HepG2 (cell line): ENCODE measurements around the gene MASTL. TPM values are rescaled to one million over a fixed set of nuclear protein-coding genes. Genes with fewer than 3 reads are reported as not detected.

Experiments
- ATAC-seq: fragments of 200-7000 bp; cut with Tn5 transposase; 3 replicates; pipeline ENCODE4 v1.9.1; 2020; ENCODE audit warnings: mild to moderate bottlenecking, moderate library complexity
- BruUV-seq: library from RNA; stranded (reverse); fragments of 400-500 nt; replicated peaks from 2 replicates; lab custom pipeline; 2021; lab: Mats Ljungman, UMichigan
- CTCF ChIA-PET: fragments of 300-600 bp; formaldehyde crosslinking; extraction: SDS; loops from one replicate; lab custom pipeline; 2021; ENCODE audit warnings: low total read pairs, inconsistent platforms, low intra/inter-chr PET ratio; lab: Yijun Ruan, JAX
- POLR2A ChIA-PET: fragments of 350-600 bp; sonication (Branson Sonifier 250); formaldehyde crosslinking; loops from one replicate; lab custom pipeline; 2020; ENCODE audit warnings: antibody characterized with exemption, inconsistent platforms; lab: Yijun Ruan, JAX
- DNase-seq: peaks from one replicate; pipeline ENCODE4 v3.0.0-alpha.2; 2015; ENCODE audit warnings: low spot score
- FAIRE-seq: peaks from 3 replicates; lab custom pipeline; 2011; peaks lifted over from hg19 to GRCh38; lab: Jason Lieb, UNC
- H2AFZ ChIP-seq: one replicate; pipeline ENCODE4 v1.6.1; 2011; ENCODE audit warnings: low read length, inconsistent platforms
- H3K27ac ChIP-seq: fragments of 300-600 bp; 3 replicates; pipeline ENCODE4 v1.8.0; 2011; ENCODE audit warnings: mixed run types, mild to moderate bottlenecking, mixed read lengths, low read length, inconsistent platforms; ENCODE audit not compliant: insufficient read depth; ENCODE audit errors: extremely low read length
- H3K27me3 ChIP-seq, 2 experiments: fragments of 200-600 bp in 1 of 2; 2 replicates in 1 of 2; 3 replicates in 1 of 2; pipeline versions ENCODE4 v1.6.0 to v1.8.0; 2011; ENCODE audit warnings: low read length in 2 of 2, mild to moderate bottlenecking in 2 of 2, moderate library complexity in 2 of 2, inconsistent platforms in 1 of 2; ENCODE audit not compliant: insufficient read depth in 2 of 2, control insufficient read depth in 1 of 2
- H3K36me3 ChIP-seq, 2 experiments: fragments of 200-600 bp in 1 of 2; replicated peaks in 1 of 2; 2 replicates in 1 of 2; 3 replicates in 1 of 2; pipeline versions ENCODE4 v1.5.1 to v1.8.0; 2011; ENCODE audit warnings: low read length in 2 of 2, inconsistent platforms in 1 of 2; ENCODE audit not compliant: insufficient read depth in 2 of 2, control insufficient read depth in 1 of 2
- H3K4me1 ChIP-seq: 2 replicates; pipeline ENCODE4 v1.5.1; 2012; ENCODE audit warnings: low read length, inconsistent platforms; ENCODE audit not compliant: insufficient read depth
- H3K4me2 ChIP-seq: 2 replicates; pipeline ENCODE4 v1.6.0; 2011; ENCODE audit warnings: low read depth, low read length, inconsistent platforms
- H3K4me3 ChIP-seq, 3 experiments: fragments of 200-600 bp in 1 of 3; sonication (generic), shearing (Covaris generic) in 1 of 3; replicated peaks in 1 of 3; 2 replicates each; pipeline ENCODE4 v1.5.1; 2011 to 2016; ENCODE audit warnings: low read length in 3 of 3, inconsistent platforms in 2 of 3, low read depth in 2 of 3, mild to moderate bottlenecking in 2 of 3, control low read depth in 1 of 3, mixed read lengths in 1 of 3; ENCODE audit not compliant: insufficient read depth in 1 of 3
- H3K79me2 ChIP-seq: one replicate; pipeline ENCODE4 v1.6.1; 2011; ENCODE audit warnings: low read length, inconsistent platforms; ENCODE audit not compliant: insufficient read depth
- H3K9ac ChIP-seq: 2 replicates; pipeline ENCODE4 v1.6.0; 2011; ENCODE audit warnings: mild to moderate bottlenecking, low read depth, low read length, inconsistent platforms; ENCODE audit not compliant: insufficient read depth
- H3K9me3 ChIP-seq: 2 replicates; pipeline ENCODE4 v1.5.1; 2012; ENCODE audit warnings: mild to moderate bottlenecking, low read length
- H4K20me1 ChIP-seq: 2 replicates; pipeline ENCODE4 v1.6.0; 2011; ENCODE audit warnings: inconsistent platforms, mild to moderate bottlenecking, low read length, moderate library complexity; ENCODE audit not compliant: insufficient read depth
- AKAP8 ChIP-seq: sonication (generic); formaldehyde crosslinking; IDR thresholded peaks from 2 replicates; pipeline ENCODE4 v1.5.1; 2020; ENCODE audit warnings: mild to moderate bottlenecking, missing genetic modification reagents
- ERF ChIP-seq: IDR thresholded peaks from 2 replicates; pipeline ENCODE4 v1.6.1; 2018; ENCODE audit warnings: missing biosample characterization, missing genetic modification reagents
- EZH2 ChIP-seq: conservative IDR thresholded peaks from 2 replicates; pipeline ENCODE4 v1.6.1; 2012; ENCODE audit warnings: mild to moderate bottlenecking, low read depth, low read length, moderate library complexity
- HMG20B ChIP-seq: conservative IDR thresholded peaks from 2 replicates; pipeline ENCODE4 v1.6.1; 2016; ENCODE audit warnings: missing genetic modification reagents, missing compliant biosample characterization
- RELA ChIP-seq: sonication (generic); formaldehyde crosslinking; IDR thresholded peaks from 2 replicates; pipeline ENCODE4 v1.4.0; 2020; ENCODE audit warnings: missing genetic modification reagents
- ZFAT ChIP-seq: sonication (generic); formaldehyde crosslinking; conservative IDR thresholded peaks from 2 replicates; pipeline ENCODE4 v1.8.1; 2023; ENCODE audit warnings: missing genetic modification reagents, inconsistent platforms
- ZNF17 ChIP-seq: sonication (generic); formaldehyde crosslinking; IDR thresholded peaks from 2 replicates; pipeline ENCODE4 v1.5.0; 2020; ENCODE audit warnings: mild to moderate bottlenecking, missing genetic modification reagents
- ZNF20 ChIP-seq: sonication (generic); formaldehyde crosslinking; IDR thresholded peaks from 2 replicates; pipeline ENCODE4 v1.4.0; 2020; ENCODE audit warnings: mild to moderate bottlenecking, moderate library complexity, missing genetic modification reagents
- ZNF264 ChIP-seq: sonication (generic); formaldehyde crosslinking; IDR thresholded peaks from 2 replicates; pipeline ENCODE4 v1.4.0; 2020; ENCODE audit warnings: missing genetic modification reagents
- ZNF510 ChIP-seq: sonication (generic); formaldehyde crosslinking; IDR thresholded peaks from 2 replicates; pipeline ENCODE4 v1.4.0; 2020; ENCODE audit warnings: low read depth, mild to moderate bottlenecking, missing genetic modification reagents
- ZNF709 ChIP-seq: sonication (generic); formaldehyde crosslinking; IDR thresholded peaks from 2 replicates; pipeline ENCODE4 v1.5.0; 2020; ENCODE audit warnings: mild to moderate bottlenecking, missing genetic modification reagents
- ZNF775 ChIP-seq: sonication (generic); formaldehyde crosslinking; IDR thresholded peaks from 2 replicates; pipeline ENCODE4 v1.4.0; 2020; ENCODE audit warnings: missing genetic modification reagents, mild to moderate bottlenecking, moderate library complexity, borderline replicate concordance
- WGBS: methylation state at CpG from one replicate; pipeline ENCODE4 v1.1.6; 2017; ENCODE audit warnings: low lambda C conversion rate; 5-methylcytosine and 5-hydroxymethylcytosine counted together
- in situ Hi-C: cut with HindIII; loops from 2 replicates; pipeline ENCODE4 v1.10.0; 2017; ENCODE audit warnings: low pct_unique_long_range_greater_than_20kb; ENCODE audit not compliant: extremely low pct_ligation_motif_present
- intact Hi-C: fragments of 100-400 bp; cut with micrococcal nuclease; formaldehyde crosslinking; loops from one replicate; pipeline ENCODE4 v1.10.0; 2022; ENCODE audit not compliant: unreplicated experiment
- polyA plus RNA-seq, 8 experiments: library from polyadenylated mRNA; depleted of rRNA in 3 of 8; stranded (reverse) in 7 of 8; unstranded in 1 of 8; fragments of >200 nt; fragmentation: Illumina TruSeq in 4 of 8; extraction: Trizol in 4 of 8; gene quantifications; 2 replicates each; pipeline versions ENCODE4 v1.2.1 to v1.2.3, GENCODE V29; 2011 to 2016; ENCODE audit warnings: low read depth in 4 of 8, missing spikeins in 1 of 8, mixed read lengths in 1 of 8; ENCODE audit not compliant: insufficient read depth in 1 of 8
- total RNA-seq, 5 experiments: library from RNA; depleted of rRNA; stranded (reverse); fragments of >200 nt; fragmentation: Illumina TruSeq; extraction: Trizol; gene quantifications; 2 replicates each; pipeline ENCODE4 v1.2.3, GENCODE V29; 2016; ENCODE audit warnings: low read depth in 1 of 5
- TF ChIP-seq, protein P1 (sequence below): sonication (generic); formaldehyde crosslinking; IDR thresholded peaks from 2 replicates; pipeline ENCODE4 v1.4.0; 2020; ENCODE audit warnings: mild to moderate bottlenecking, missing genetic modification reagents
- TF ChIP-seq, protein P2 (sequence below): sonication (generic); formaldehyde crosslinking; IDR thresholded peaks from 2 replicates; pipeline ENCODE4 v1.5.1; 2020; ENCODE audit warnings: missing genetic modification reagents, mild to moderate bottlenecking, borderline replicate concordance
- TF ChIP-seq, protein P3 (sequence below): IDR thresholded peaks from 2 replicates; pipeline ENCODE4 v1.4.0; 2020; ENCODE audit warnings: mild to moderate bottlenecking, missing genetic modification reagents
- TF ChIP-seq, protein P4 (sequence below): sonication (generic); formaldehyde crosslinking; IDR thresholded peaks from 2 replicates; pipeline ENCODE4 v1.5.1; 2020; ENCODE audit warnings: mild to moderate bottlenecking, missing genetic modification reagents

Gene MASTL
- total and polyA plus RNA-seq, 2 of the 13 experiments (the other 11 are each of a cell fraction or from before 2014, with no cell fraction given) = 6.0 to 18.0 TPM

DNA sequence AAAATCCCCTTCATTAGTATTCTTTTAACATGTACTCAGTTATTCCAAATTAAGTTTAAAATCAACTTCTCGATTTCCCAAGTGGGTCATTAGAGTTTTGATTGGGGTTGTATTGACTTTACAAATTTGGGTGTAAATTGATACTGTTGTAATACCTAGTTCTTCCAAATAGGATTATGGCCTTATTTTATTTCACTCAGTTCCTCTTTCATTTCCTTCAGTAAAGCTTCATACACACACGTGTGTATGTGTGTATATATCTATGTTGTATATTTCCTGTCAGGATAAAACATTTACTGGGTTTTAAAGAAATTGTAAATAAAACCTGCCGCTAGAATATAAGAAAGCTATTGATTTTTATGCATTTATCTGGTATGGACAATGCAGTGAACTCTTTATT lies 16.9 kb upstream of the MASTL start:
- Histone ChIP-seq H3K36me3 (peaks cover 2 to 48% of the 10 kb centered on the region in 2 experiments; a peak in 3 of 5 replicates), H3K27me3 (no peaks in the 10 kb centered on the region), H2AFZ (no peak overlapping the region), H3K4me3 (no peak overlapping the region), H3K4me2 (no peak overlapping the region), H3K4me1 (peaks cover 12% of the 10 kb centered on the region), H3K9ac (no peak overlapping the region), H3K9me3 (no peaks in the 10 kb centered on the region), H3K27ac (no peak overlapping the region), H3K79me2 (no peaks in the 10 kb centered on the region), H4K20me1 (no peaks in the 10 kb centered on the region; the same call in 1 of the 2 replicates)
- ATAC-seq (no peak), FAIRE-seq (no peak), DNase-seq (no peak)
- no TSS peak for BruUV-seq
- ChIA-PET POLR2A (interaction anchor here (1.6 kb wide), 1 partner anchor 38 kb away, joined by 5 read pairs; the partner anchor contains the start of gene ANKRD26), CTCF (no interaction called here)
- intact Hi-C loops (no loop called here), in situ Hi-C loops (no loop called here)
- TF ChIP-seq ZNF17 (no peak), ZNF264 (CRISPR knock-in tag) (no peak), AKAP8 (CRISPR knock-in tag) (no peak), HMG20B (CRISPR knock-in tag) (no peak), ZNF20 (CRISPR knock-in tag) (no peak), ERF (CRISPR knock-in tag) (no peak), ZNF709 (CRISPR knock-in tag) (no peak), ZNF510 (no peak), RELA (no peak), ZFAT (no peak), ZNF775 (CRISPR knock-in tag) (no peak), EZH2 (no peak)
- TF ChIP-seq, protein P1, sequence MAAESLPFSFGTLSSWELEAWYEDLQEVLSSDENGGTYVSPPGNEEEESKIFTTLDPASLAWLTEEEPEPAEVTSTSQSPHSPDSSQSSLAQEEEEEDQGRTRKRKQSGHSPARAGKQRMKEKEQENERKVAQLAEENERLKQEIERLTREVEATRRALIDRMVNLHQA = no peak
- TF ChIP-seq, protein P2, sequence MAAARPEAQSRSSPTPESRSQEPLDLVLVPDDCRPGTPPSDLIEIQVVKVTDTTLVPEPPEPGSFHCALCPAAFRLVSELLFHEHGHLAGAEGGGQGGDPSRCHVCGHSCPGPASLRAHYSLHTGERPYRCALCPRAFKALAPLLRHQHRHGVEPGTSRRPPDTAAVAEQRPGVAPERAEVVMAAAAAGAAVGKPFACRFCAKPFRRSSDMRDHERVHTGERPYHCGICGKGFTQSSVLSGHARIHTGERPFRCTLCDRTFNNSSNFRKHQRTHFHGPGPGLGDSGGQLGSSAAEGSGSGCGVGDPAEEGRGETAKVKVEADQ (CRISPR knock-in tag) = no peak
- TF ChIP-seq, protein P3, sequence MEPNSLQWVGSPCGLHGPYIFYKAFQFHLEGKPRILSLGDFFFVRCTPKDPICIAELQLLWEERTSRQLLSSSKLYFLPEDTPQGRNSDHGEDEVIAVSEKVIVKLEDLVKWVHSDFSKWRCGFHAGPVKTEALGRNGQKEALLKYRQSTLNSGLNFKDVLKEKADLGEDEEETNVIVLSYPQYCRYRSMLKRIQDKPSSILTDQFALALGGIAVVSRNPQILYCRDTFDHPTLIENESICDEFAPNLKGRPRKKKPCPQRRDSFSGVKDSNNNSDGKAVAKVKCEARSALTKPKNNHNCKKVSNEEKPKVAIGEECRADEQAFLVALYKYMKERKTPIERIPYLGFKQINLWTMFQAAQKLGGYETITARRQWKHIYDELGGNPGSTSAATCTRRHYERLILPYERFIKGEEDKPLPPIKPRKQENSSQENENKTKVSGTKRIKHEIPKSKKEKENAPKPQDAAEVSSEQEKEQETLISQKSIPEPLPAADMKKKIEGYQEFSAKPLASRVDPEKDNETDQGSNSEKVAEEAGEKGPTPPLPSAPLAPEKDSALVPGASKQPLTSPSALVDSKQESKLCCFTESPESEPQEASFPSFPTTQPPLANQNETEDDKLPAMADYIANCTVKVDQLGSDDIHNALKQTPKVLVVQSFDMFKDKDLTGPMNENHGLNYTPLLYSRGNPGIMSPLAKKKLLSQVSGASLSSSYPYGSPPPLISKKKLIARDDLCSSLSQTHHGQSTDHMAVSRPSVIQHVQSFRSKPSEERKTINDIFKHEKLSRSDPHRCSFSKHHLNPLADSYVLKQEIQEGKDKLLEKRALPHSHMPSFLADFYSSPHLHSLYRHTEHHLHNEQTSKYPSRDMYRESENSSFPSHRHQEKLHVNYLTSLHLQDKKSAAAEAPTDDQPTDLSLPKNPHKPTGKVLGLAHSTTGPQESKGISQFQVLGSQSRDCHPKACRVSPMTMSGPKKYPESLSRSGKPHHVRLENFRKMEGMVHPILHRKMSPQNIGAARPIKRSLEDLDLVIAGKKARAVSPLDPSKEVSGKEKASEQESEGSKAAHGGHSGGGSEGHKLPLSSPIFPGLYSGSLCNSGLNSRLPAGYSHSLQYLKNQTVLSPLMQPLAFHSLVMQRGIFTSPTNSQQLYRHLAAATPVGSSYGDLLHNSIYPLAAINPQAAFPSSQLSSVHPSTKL (CRISPR knock-in tag) = no peak
- TF ChIP-seq, protein P4, sequence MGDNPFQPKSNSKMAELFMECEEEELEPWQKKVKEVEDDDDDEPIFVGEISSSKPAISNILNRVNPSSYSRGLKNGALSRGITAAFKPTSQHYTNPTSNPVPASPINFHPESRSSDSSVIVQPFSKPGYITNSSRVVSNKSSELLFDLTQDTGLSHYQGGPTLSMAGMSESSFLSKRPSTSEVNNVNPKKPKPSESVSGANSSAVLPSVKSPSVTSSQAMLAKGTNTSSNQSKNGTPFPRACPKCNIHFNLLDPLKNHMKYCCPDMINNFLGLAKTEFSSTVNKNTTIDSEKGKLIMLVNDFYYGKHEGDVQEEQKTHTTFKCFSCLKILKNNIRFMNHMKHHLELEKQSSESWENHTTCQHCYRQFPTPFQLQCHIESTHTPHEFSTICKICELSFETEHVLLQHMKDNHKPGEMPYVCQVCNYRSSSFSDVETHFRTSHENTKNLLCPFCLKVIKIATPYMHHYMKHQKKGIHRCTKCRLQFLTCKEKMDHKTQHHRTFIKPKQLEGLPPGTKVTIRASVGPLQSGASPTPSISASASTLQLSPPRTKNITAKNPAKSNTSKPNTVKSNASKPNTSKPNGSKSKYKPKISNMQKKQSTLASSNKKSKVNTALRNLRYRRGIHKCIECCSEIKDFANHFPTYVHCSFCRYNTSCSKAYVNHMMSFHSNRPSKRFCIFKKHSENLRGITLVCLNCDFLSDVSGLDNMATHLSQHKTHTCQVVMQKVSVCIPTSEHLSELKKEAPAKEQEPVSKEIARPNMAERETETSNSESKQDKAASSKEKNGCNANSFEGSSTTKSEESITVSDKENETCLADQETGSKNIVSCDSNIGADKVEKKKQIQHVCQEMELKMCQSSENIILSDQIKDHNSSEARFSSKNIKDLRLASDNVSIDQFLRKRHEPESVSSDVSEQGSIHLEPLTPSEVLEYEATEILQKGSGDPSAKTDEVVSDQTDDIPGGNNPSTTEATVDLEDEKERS (CRISPR knock-in tag) = no peak
- 94% methylated on average over 3 of the region's 3 CpGs for WGBS
